A673 (cell line): Measurements from ENCODE around the gene ZNF273.

ENCODE experiments used
- CTCF ChIP-seq: fragments of 300-800, 200-600 bp; sonication (generic); conservative IDR thresholded peaks from 2 replicates; pipeline ENCODE4 v1.5.1; 2017; ENCODE audit warnings: low read depth, mild to moderate bottlenecking, antibody characterized with exemption, low read length, moderate library complexity, mixed read lengths
- EZH2 ChIP-seq: fragments of 200-600 bp; sonication (generic); IDR thresholded peaks from 2 replicates; pipeline ENCODE4 v1.6.1; 2017; ENCODE audit warnings: borderline replicate concordance, low read depth, mild to moderate bottlenecking, mixed read lengths, antibody characterized with exemption, low read length; ENCODE audit not compliant: poor library complexity, severe bottlenecking

GRCh38 chr7:64965594-64965993 is 62.5 kb downstream of the ZNF273 start:
- TF ChIP-seq CTCF: no peak
- TF ChIP-seq EZH2: no peak
